ENCODE measurements around the gene LEP.
"Not testable (repeated sequence)": the region's sequence is repeated elsewhere in the genome, so short reads cannot be mapped to it uniquely, and the experiment has no call there.

The LEP gene

GRCh38 chr7:128210590-128211570, 30.2 kb upstream of the LEP start:
- no peak for DNase-seq (ENCODE audit: low read depth in 2 of 2, low spot score in 1 of 2)

- DNase-seq (ENCODE audit: low read depth in 2 of 2, low spot score in 1 of 2) = no peak
These were observed 29.5 kb upstream of the LEP start for GRCh38 chr7:128211626-128212025.

DNA sequence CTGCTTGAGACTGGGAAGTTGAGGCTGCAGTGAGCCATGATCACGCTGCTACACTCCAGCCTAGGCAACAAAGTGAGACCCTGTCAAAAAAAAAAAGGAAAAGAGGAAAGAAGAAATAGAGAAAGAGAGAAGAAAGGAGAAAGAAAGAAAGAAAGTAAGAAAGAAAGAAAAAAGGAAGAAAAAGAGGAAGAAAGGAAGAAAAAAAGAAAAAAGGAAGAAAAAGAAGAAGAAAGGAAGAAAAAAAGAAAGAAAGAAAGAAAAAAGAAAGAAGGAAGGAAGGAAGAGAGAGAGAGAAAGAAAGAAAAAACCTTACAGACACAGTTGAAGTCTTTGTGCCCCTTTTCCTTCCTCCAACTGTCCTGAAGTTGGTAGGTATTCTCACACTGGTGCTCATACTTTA, 26.6 kb upstream of the LEP start:
- no peak for DNase-seq (ENCODE audit: low read depth in 2 of 2, low spot score in 1 of 2)

DNA sequence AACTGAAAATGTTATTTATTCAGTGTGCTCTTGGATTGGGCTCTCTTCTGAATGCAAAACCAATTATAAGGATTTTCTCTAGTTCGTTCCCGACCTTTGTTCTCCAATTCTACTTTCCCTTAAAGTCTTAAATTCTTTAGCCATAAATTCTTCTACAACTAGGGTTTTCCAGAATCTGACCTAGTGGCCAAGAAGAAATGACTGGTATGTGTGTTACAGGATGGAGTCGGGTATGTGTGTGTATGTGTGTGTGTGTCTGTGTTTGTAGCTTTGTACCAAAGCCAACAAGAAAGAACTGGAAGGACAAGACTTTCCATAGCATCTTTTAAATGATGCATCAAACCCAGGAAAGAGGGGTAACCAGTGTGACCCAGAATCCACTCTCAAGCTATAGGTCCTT, 25.8 kb upstream of the LEP start:
- no peak for DNase-seq (ENCODE audit: low read depth in 2 of 2, low spot score in 1 of 2)

- no peak for DNase-seq (ENCODE audit: low read depth in 2 of 2, low spot score in 1 of 2)
These were observed 25.3 kb upstream of the LEP start for GRCh38 chr7:128215739-128216138.

DNA sequence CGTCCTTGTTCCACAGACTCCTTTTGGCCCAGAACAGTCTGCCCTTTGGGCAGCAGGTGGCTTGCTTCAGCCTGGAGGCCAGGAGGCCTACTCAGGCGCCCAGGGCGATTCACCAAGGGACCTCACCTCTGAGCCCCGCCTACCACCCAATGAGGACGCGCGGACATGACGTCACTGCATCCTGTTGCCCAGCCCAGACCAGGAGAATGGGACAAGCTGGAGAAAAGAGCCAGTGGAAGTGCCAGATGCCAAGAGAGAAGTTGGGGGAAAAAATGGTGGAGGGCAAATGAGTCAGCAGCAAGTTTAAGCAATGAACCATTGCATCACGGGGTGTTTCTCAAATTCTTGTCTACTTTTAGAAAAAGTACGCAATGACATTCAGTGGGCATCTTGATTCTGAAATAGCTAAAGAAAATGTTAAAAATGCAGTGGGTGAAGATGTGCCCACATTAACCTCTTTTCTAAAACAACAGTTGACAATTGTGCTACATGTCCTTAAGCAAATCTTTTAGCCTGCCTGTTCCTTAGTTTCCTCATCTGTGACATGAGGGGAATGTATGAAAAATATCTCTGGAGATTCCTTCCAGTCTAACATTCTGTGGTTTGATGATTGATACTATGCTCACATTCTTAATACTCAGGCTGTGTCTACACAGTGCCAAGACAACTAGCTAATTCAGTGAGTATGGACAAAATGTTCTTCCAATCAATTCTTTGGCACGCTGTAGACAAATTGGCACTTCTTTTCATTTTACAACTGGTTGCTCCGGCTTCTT, 23.9 kb upstream of the LEP start:
- DNase-seq (ENCODE audit: low read depth in 2 of 2, low spot score in 1 of 2) = no peak

GRCh38 chr7:128217967-128218652, 23.0 kb upstream of the LEP start:
- no peak for DNase-seq (ENCODE audit: low read depth in 2 of 2, low spot score in 1 of 2)

- no peak for DNase-seq (ENCODE audit: low read depth in 2 of 2, low spot score in 1 of 2)
These were observed 21.4 kb upstream of the LEP start for GRCh38 chr7:128219636-128220035.

DNA sequence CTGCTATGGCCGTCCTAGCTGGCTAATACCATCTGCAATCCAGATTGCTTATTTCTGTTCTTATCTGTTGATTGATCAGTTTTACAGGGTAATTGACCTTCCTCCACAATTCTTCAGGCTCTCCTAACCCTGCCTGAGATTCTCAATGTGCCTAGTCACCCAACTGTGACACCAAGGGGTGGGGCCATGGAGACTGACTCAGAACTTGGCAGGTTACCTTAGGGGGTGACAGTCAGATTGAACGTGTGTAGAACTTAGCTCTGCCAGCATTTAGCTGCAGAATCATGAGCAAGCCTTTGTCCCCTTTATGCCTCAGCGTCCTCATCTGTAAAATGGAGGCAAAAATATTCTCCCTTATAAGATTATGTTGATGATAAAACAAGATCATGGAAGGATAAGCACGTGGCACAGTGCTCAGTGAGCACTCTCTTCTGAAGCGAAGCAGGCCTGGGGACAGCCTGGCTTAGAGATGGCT, 19.1 kb upstream of the LEP start:
- DNase-seq (ENCODE audit: low read depth in 2 of 2, low spot score in 1 of 2) = no peak

- DNase-seq (ENCODE audit: low read depth in 2 of 2, low spot score in 1 of 2) = no peak
These were observed 14.7 kb upstream of the LEP start for GRCh38 chr7:128226132-128226980.

DNA sequence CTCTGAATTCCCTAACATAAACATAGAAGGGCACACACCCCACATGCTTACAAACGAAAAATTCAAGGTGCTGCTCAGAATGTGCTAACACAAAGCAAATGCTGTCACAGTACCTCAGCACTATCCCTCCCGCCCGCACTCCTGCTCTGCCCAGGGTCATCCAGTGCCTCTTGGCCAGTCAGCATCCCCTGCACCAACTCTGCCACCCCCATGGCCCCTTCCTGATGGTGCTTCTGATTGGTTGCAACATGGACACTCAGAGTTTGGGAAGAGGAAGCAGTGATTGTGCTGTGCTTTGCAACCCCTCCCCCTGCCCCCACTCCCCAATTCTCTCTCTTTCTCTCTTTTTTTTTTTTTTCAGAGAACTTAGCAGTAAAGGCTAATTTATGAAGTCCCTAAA, 13.8 kb upstream of the LEP start:
- DNase-seq (ENCODE audit: low read depth in 2 of 2, low spot score in 1 of 2) = no peak

DNA sequence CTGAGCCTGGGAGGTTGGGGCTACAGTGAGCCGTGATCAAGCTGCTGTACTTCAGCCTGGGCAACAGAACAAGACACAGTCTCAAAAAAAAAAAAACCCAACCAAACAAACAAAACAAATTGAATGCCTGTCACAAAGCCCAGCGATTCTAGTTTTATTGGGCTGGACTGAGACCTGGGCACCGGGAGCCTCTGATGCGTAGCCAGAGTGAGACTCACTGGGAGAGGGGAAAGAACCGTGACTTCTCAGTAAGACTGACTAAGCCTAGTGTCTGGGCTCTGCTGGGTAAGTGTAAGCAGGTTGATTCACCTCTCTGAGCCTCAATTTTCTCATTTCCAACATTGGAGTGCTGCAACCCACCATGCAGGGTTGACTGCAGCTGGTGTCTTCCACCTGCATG, 10.1 kb upstream of the LEP start:
- no peak for DNase-seq (ENCODE audit: low read depth in 2 of 2, low spot score in 1 of 2)

GRCh38 chr7:128231677-128232076, 9.4 kb upstream of the LEP start:
- DNase-seq (ENCODE audit: low read depth in 2 of 2, low spot score in 1 of 2) = no peak

DNA sequence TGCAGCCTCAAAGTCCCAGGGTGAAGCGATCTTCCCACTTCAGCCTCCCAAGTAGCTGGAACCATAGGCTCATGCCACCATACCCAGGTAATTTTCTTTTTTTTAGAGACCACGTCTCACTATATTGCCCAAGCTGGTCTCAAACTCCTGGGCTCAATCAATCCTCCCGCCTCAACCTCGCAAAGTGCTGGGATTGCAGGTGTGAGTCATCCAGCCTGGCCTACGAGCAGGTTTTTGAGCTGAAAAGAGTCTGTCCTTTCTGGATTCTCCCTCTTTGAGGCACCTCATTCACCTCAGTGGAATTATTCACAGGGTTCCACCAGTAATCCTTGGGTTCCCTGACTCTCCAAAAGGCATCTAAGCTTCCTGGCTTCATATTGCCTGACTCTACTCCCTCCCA, 7.6 kb upstream of the LEP start:
- DNase-seq (ENCODE audit: low read depth in 2 of 2, low spot score in 1 of 2) = no peak

- no peak for DNase-seq (ENCODE audit: low read depth in 2 of 2, low spot score in 1 of 2)
These were observed 6.5 kb upstream of the LEP start for GRCh38 chr7:128234476-128235026.

GRCh38 chr7:128235471-128235870, 5.6 kb upstream of the LEP start:
- DNase-seq (ENCODE audit: low read depth in 2 of 2, low spot score in 1 of 2) = no peak

GRCh38 chr7:128236924-128237586, 4.0 kb upstream of the LEP start:
- DNase-seq (ENCODE audit: low read depth in 2 of 2, low spot score in 1 of 2) = no peak

GRCh38 chr7:128239146-128239545, 1.9 kb upstream of the LEP start:
- not testable (repeated sequence) for DNase-seq (ENCODE audit: low read depth in 2 of 2, low spot score in 1 of 2)

GRCh38 chr7:128242661-128243060, 1.6 kb downstream of the LEP start:
- DNase-seq (ENCODE audit: low read depth in 2 of 2, low spot score in 1 of 2) = no peak

- no peak for DNase-seq (ENCODE audit: low read depth in 2 of 2, low spot score in 1 of 2)
These were observed 2.2 kb downstream of the LEP start for GRCh38 chr7:128243273-128243672.

Measured in stimulated activated CD8-positive, alpha-beta memory T cell treated with anti-CD3 and anti-CD28 coated beads, Interleukin-4, amount 100 ng/mL, for 4 hours (primary cell).